MM.1S (cell line): ENCODE results near the gene WDR45B.

ENCODE experiments used
- DNase-seq: peaks from one replicate; pipeline ENCODE4 v3.0.0-alpha.2; 2015
- H2AFZ ChIP-seq: fragments of 300-600 bp; sonication (generic); 2 replicates; pipeline ENCODE4 v1.6.0; 2016; ENCODE audit warnings: antibody characterized with exemption, low read length
- H3F3A ChIP-seq: fragments of 300-600 bp; sonication (generic); 2 replicates; pipeline ENCODE4 v1.6.1; 2016; ENCODE audit warnings: mild to moderate bottlenecking, antibody characterized with exemption, low read length, moderate library complexity, mixed read lengths; ENCODE audit not compliant: insufficient read depth
- H3K27ac ChIP-seq: fragments of 300-600 bp; sonication (generic); 2 replicates; pipeline ENCODE4 v1.5.1; 2016; ENCODE audit warnings: mild to moderate bottlenecking, low read length
- H3K27me3 ChIP-seq: fragments of 300-600 bp; sonication (generic); replicated peaks from 2 replicates; pipeline ENCODE4 v1.6.0; 2016; ENCODE audit warnings: low read length; ENCODE audit not compliant: insufficient read depth
- H3K36me3 ChIP-seq: fragments of 300-600 bp; sonication (generic); replicated peaks from 2 replicates; pipeline ENCODE4 v1.6.1; 2016; ENCODE audit warnings: mild to moderate bottlenecking, low read length, mixed read lengths; ENCODE audit not compliant: insufficient read depth
- H3K4me1 ChIP-seq: fragments of 300-600 bp; sonication (generic); 2 replicates; pipeline ENCODE4 v1.6.1; 2016; ENCODE audit warnings: low read length, mixed read lengths
- H3K4me2 ChIP-seq: fragments of 300-600 bp; sonication (generic); 2 replicates; pipeline ENCODE4 v1.6.0; 2016; ENCODE audit warnings: low read depth, low read length
- H3K4me3 ChIP-seq: fragments of 300-600 bp; sonication (generic); 2 replicates; pipeline ENCODE4 v1.5.1; 2016; ENCODE audit warnings: low read length, mixed read lengths
- H3K79me2 ChIP-seq: fragments of 300-600 bp; sonication (generic); 2 replicates; pipeline ENCODE4 v1.6.1; 2016; ENCODE audit warnings: mixed run types, low read length, mixed read lengths
- H3K9ac ChIP-seq: fragments of 300-600 bp; sonication (generic); 2 replicates; pipeline ENCODE4 v1.6.1; 2016; ENCODE audit warnings: low read length, mixed read lengths
- H3K9me2 ChIP-seq: fragments of 300-600 bp; sonication (generic); replicated peaks from 2 replicates; pipeline ENCODE4 v1.6.1; 2016; ENCODE audit warnings: mild to moderate bottlenecking, low read length, mixed read lengths; ENCODE audit not compliant: insufficient read depth
- H3K9me3 ChIP-seq: fragments of 300-600 bp; sonication (generic); replicated peaks from 2 replicates; pipeline ENCODE4 v1.6.1; 2016; ENCODE audit warnings: mild to moderate bottlenecking, low read length, mixed read lengths; ENCODE audit not compliant: insufficient read depth
- H4K20me1 ChIP-seq: fragments of 300-600 bp; sonication (generic); 2 replicates; pipeline ENCODE4 v1.6.1; 2016; ENCODE audit warnings: mild to moderate bottlenecking, low read length, moderate library complexity, mixed read lengths; ENCODE audit not compliant: insufficient read depth
- CTCF ChIP-seq: fragments of 300-600 bp; sonication (generic); IDR thresholded peaks from 2 replicates; pipeline ENCODE4 v1.5.1; 2016; ENCODE audit warnings: antibody characterized with exemption, low read length, mixed read lengths
- EZH2 ChIP-seq: fragments of 300-600 bp; sonication (generic); optimal IDR thresholded peaks from 2 replicates; pipeline ENCODE3; 2017; ENCODE audit warnings: low read depth, mild to moderate bottlenecking, antibody characterized with exemption, low read length, mixed read lengths
- EZH2phosphoT487 ChIP-seq: fragments of 300-600 bp; sonication (generic); IDR thresholded peaks from 2 replicates; pipeline ENCODE4 v1.6.1; 2018; ENCODE audit warnings: antibody characterized with exemption, low read length

The WDR45B gene

GRCh38 chr17:82681547-82681946, 33.3 kb upstream of the WDR45B start:
- no peaks in the 10 kb centered on the region for H3K36me3 ChIP-seq
- no peaks in the 10 kb centered on the region for H3K79me2 ChIP-seq
- H3K9me2 ChIP-seq = no peaks in the 10 kb centered on the region
- no peak overlapping the region for H3K4me3 ChIP-seq
- H3K9ac ChIP-seq = no peak overlapping the region
- H3K27ac ChIP-seq = no peak overlapping the region
- no peaks in the 10 kb centered on the region for H3K4me1 ChIP-seq
- no peak for TF ChIP-seq EZH2phosphoT487
- no peaks in the 10 kb centered on the region for H3F3A ChIP-seq
- H4K20me1 ChIP-seq = no peaks in the 10 kb centered on the region
- no peak overlapping the region for H2AFZ ChIP-seq
- H3K4me2 ChIP-seq = no peak overlapping the region
- no peaks in the 10 kb centered on the region for H3K27me3 ChIP-seq
- H3K9me3 ChIP-seq = no peaks in the 10 kb centered on the region
- DNase-seq = no peak

GRCh38 chr17:82679586-82680465, 31.6 kb upstream of the WDR45B start:
- no peak overlapping the region for H3K4me2 ChIP-seq
- no peaks in the 10 kb centered on the region for H4K20me1 ChIP-seq
- DNase-seq = no peak
- H3K9ac ChIP-seq = no peak overlapping the region
- TF ChIP-seq EZH2phosphoT487 (no peak), CTCF (no peak), EZH2 (no peak)
- H3K4me1 ChIP-seq = no peaks in the 10 kb centered on the region
- H3K79me2 ChIP-seq = no peaks in the 10 kb centered on the region
- H3K27ac ChIP-seq = no peak overlapping the region
- no peak overlapping the region for H3K4me3 ChIP-seq
- H2AFZ ChIP-seq = no peak overlapping the region
- no peaks in the 10 kb centered on the region for H3K9me3 ChIP-seq
- no peaks in the 10 kb centered on the region for H3K9me2 ChIP-seq
- H3K36me3 ChIP-seq = no peaks in the 10 kb centered on the region
- H3K27me3 ChIP-seq = no peaks in the 10 kb centered on the region
- no peaks in the 10 kb centered on the region for H3F3A ChIP-seq

- Histone ChIP-seq H3K4me3 (no peak overlapping the region), H3K79me2 (no peaks in the 10 kb centered on the region), H3K4me1 (no peaks in the 10 kb centered on the region), H4K20me1 (no peaks in the 10 kb centered on the region), H3K4me2 (no peak overlapping the region), H3K9me3 (no peaks in the 10 kb centered on the region), H3F3A (no peaks in the 10 kb centered on the region), H3K9me2 (no peaks in the 10 kb centered on the region), H3K36me3 (no peaks in the 10 kb centered on the region), H3K9ac (no peak overlapping the region), H3K27me3 (no peaks in the 10 kb centered on the region), H2AFZ (no peak overlapping the region), H3K27ac (no peak overlapping the region)
- TF ChIP-seq EZH2 = no peak
- TF ChIP-seq EZH2phosphoT487 = no peak
- no peak for TF ChIP-seq CTCF
- no peak for DNase-seq
Observed at GRCh38 chr17:82678265-82678891, 30.1 kb upstream of the WDR45B start.
